Measurements from ENCODE around the gene KIAA1755. TPM values are rescaled to one million over a fixed set of nuclear protein-coding genes. Genes with fewer than 3 reads are reported as not detected.

Gene KIAA1755
- total and polyA plus RNA-seq, 2 donors (not counting 1 experiment from before 2014, with no cell fraction given), result not detected

DNA sequence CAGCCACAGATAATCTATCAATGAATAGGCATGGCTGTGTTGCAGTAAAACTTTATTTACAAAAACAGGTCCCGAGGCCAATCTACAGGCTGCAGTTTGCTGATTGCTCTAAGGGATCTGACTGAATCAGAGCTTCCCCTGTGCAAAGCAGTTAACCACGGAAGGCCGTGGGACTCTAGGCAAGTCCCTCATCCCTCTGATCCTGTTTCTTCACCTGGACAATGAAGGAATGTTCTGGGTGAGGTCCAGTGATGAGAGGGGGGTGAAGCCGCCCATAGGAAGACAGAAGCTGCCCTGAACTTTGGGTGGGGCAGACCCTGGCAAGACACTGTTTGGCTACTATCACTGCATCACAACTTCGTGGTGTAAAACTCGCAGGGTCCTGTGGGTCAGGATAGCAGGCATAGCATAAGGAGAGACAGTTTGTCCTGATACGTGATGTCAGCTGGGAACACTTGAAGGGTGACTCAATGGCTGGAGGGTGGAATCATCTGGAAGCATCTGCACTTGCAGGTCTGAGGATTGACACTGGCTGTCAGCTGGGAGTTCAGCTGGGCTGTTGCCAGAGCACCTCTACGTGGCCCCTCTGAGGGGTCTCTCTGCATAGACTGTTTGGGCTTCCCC, 62.2 kb downstream of the KIAA1755 start:
- Histone ChIP-seq H2AFZ (ENCODE audit: insufficient read depth, low read depth, low read length, poor library complexity, severe bottlenecking) (no peak overlapping the region), H3K4me3 (ENCODE audit: control extremely low read depth in 1 of 5, extremely low read depth in 1 of 5, insufficient read depth in 1 of 5, low read depth in 2 of 5, low read length in 4 of 5) (no peak overlapping the region), H3K9me3 (ENCODE audit: control extremely low read depth in 1 of 3, control insufficient read depth in 2 of 3, insufficient read depth in 1 of 3, low read length in 2 of 3) (peaks cover 0 to 4% (median 0%) of the 10 kb centered on the region in 3 donors), H3K4me2 (replicated peaks; ENCODE audit: low read depth, low read length, poor library complexity, severe bottlenecking) (no peak overlapping the region), H3K36me3 (replicated peaks in 1 of 2; ENCODE audit: control extremely low read depth in 1 of 2, control insufficient read depth in 1 of 2, extremely low read depth in 1 of 2, insufficient read depth in 2 of 2, low read length in 1 of 2) (no peaks in the 10 kb centered on the region), H4K20me1 (ENCODE audit: control insufficient read depth, insufficient read depth, low read length, poor library complexity, severe bottlenecking) (no peaks in the 10 kb centered on the region), H3K4me1 (ENCODE audit: control insufficient read depth in 2 of 2, insufficient read depth in 2 of 2, low read length in 2 of 2) (peaks cover 0 to 3% of the 10 kb centered on the region in 2 donors), H3K27ac (ENCODE audit: low read length in 2 of 2) (no peak overlapping the region), H3K9ac (ENCODE audit: low read length) (no peak overlapping the region), H3K79me2 (ENCODE audit: control insufficient read depth, insufficient read depth, low read length) (no peaks in the 10 kb centered on the region), H3K27me3 (replicated peaks in 1 of 4; ENCODE audit: control extremely low read depth in 1 of 4, control insufficient read depth in 3 of 4, insufficient read depth in 4 of 4, low read length in 3 of 4) (peaks cover 0 to 7% (median 2%) of the 10 kb centered on the region in 4 experiments)
- Mint-ChIP-seq H3K27ac (peak overlapping the region; percentile 15), H3K27me3 (peaks cover 17% of the 10 kb centered on the region), H3K4me1 (peaks cover 26% of the 10 kb centered on the region), H3K9me3 (ENCODE audit: insufficient read depth) (no peaks in the 10 kb centered on the region), H3K4me3 (no peak overlapping the region)
- intact Hi-C loops (cut with micrococcal nuclease), result no loop called here
- 93% methylated on average over 6 of the region's 8 CpGs for WGBS (ENCODE audit: insufficient coverage)
- TF ChIP-seq, protein P1, sequence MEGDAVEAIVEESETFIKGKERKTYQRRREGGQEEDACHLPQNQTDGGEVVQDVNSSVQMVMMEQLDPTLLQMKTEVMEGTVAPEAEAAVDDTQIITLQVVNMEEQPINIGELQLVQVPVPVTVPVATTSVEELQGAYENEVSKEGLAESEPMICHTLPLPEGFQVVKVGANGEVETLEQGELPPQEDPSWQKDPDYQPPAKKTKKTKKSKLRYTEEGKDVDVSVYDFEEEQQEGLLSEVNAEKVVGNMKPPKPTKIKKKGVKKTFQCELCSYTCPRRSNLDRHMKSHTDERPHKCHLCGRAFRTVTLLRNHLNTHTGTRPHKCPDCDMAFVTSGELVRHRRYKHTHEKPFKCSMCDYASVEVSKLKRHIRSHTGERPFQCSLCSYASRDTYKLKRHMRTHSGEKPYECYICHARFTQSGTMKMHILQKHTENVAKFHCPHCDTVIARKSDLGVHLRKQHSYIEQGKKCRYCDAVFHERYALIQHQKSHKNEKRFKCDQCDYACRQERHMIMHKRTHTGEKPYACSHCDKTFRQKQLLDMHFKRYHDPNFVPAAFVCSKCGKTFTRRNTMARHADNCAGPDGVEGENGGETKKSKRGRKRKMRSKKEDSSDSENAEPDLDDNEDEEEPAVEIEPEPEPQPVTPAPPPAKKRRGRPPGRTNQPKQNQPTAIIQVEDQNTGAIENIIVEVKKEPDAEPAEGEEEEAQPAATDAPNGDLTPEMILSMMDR (IDR thresholded peaks at IDR 0.05), result no peak
- no peak for TF ChIP-seq EZH2 (IDR thresholded peaks at IDR 0.05; ENCODE audit: borderline replicate concordance, insufficient read depth, low read depth, low read length, poor library complexity, severe bottlenecking)
- POLR2A ChIA-PET, result no interaction called here
- DNase-seq, result no peak
- no peak for ATAC-seq (ENCODE audit: low read depth)
- CTCF ChIA-PET, result interaction anchor here (8.3 kb wide), 1 partner anchor 23 kb away, joined by 61 read pairs; no protein-coding TSS in a partner anchor

DNA sequence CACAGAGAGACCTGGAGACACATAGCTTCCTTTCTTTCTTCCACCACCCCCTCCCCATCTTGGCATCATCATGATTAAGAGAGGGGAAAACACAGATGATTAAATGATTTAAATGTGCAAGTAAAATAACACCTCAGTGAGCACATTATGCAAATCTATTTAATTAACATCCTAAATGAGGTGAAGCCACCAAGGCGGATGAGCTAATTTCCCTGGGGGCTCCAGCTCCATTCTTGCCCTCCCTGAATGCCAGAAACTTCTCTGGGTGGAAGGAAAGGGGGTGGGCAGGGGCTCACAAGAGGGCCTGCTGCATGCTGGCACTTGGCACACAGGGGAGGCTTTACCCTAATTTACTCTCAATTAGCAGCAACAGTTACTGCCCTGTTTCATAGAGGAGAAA, 62.9 kb downstream of the KIAA1755 start:
- no CpG with 5 or more reads among the region's 1 CpG for WGBS (ENCODE audit: insufficient coverage)
- Mint-ChIP-seq H3K4me1 (peaks cover 26% of the 10 kb centered on the region), H3K9me3 (ENCODE audit: insufficient read depth) (no peaks in the 10 kb centered on the region), H3K4me3 (peak overlapping the region; percentile 5), H3K27ac (no peak overlapping the region), H3K27me3 (peaks cover 12% of the 10 kb centered on the region)
- intact Hi-C loops (cut with micrococcal nuclease), result no loop called here
- H3K4me3 ChIP-seq (ENCODE audit: control extremely low read depth in 1 of 5, extremely low read depth in 1 of 5, insufficient read depth in 1 of 5, low read depth in 2 of 5, low read length in 4 of 5), result no peak overlapping the region
- no peak for DNase-seq
- peaks cover 0 to 3% of the 10 kb centered on the region in 2 donors for H3K4me1 ChIP-seq (ENCODE audit: control insufficient read depth in 2 of 2, insufficient read depth in 2 of 2, low read length in 2 of 2)
- H3K4me2 ChIP-seq (replicated peaks; ENCODE audit: low read depth, low read length, poor library complexity, severe bottlenecking), result no peak overlapping the region
- no peaks in the 10 kb centered on the region for H3K79me2 ChIP-seq (ENCODE audit: control insufficient read depth, insufficient read depth, low read length)
- H3K27me3 ChIP-seq (replicated peaks in 1 of 4; ENCODE audit: control extremely low read depth in 1 of 4, control insufficient read depth in 3 of 4, insufficient read depth in 4 of 4, low read length in 3 of 4), result peaks cover 0 to 7% (median 2%) of the 10 kb centered on the region in 4 experiments
- no peak overlapping the region for H3K27ac ChIP-seq (ENCODE audit: low read length in 2 of 2)
- H3K9ac ChIP-seq (ENCODE audit: low read length), result no peak overlapping the region
- TF ChIP-seq, protein P1 (IDR thresholded peaks at IDR 0.05), result no peak
- ChIA-PET POLR2A (interaction anchor here (0.7 kb wide), 1 partner anchor 17 kb away, joined by 3 read pairs; no protein-coding TSS in a partner anchor), CTCF (interaction anchor here (3.1 to 8.3 kb wide), 2 partner anchors 24 to 141 kb away, joined by 20 to 61 read pairs; no protein-coding TSS in a partner anchor)
- no peak overlapping the region for H2AFZ ChIP-seq (ENCODE audit: insufficient read depth, low read depth, low read length, poor library complexity, severe bottlenecking)
- H3K36me3 ChIP-seq (replicated peaks in 1 of 2; ENCODE audit: control extremely low read depth in 1 of 2, control insufficient read depth in 1 of 2, extremely low read depth in 1 of 2, insufficient read depth in 2 of 2, low read length in 1 of 2), result no peaks in the 10 kb centered on the region
- no peak for ATAC-seq (ENCODE audit: low read depth)
- H3K9me3 ChIP-seq (ENCODE audit: control extremely low read depth in 1 of 3, control insufficient read depth in 2 of 3, insufficient read depth in 1 of 3, low read length in 2 of 3), result no peaks in the 10 kb centered on the region
- no peaks in the 10 kb centered on the region for H4K20me1 ChIP-seq (ENCODE audit: control insufficient read depth, insufficient read depth, low read length, poor library complexity, severe bottlenecking)
